ENCODE measurements around the gene CHD6. TPM values are rescaled to one million over a fixed set of nuclear protein-coding genes. Genes with fewer than 3 reads are reported as not detected.

The CHD6 gene
- total RNA-seq, 2 experiments from 2014 or later, result 114 to 126 TPM

- no peaks in the 10 kb centered on the region for H3K27me3 Mint-ChIP-seq
- H3K4me1 Mint-ChIP-seq (ENCODE audit: low read depth), result peaks cover 4% of the 10 kb centered on the region
- H3K36me3 Mint-ChIP-seq (ENCODE audit: low read depth), result peaks cover 14% of the 10 kb centered on the region
- Histone ChIP-seq H3K27ac (ENCODE audit: low read depth in 1 of 2, low read length in 2 of 2) (no peak overlapping the region), H3K4me1 (ENCODE audit: insufficient read depth, low read length) (no peaks in the 10 kb centered on the region), H3K4me3 (ENCODE audit: low read length) (no peak overlapping the region), H3K27me3 (ENCODE audit: control insufficient read depth in 1 of 2, insufficient read depth in 2 of 2, low read length in 2 of 2) (no peaks in the 10 kb centered on the region), H3K36me3 (ENCODE audit: insufficient read depth, low read length) (peaks cover 3% of the 10 kb centered on the region), H3K9me3 (ENCODE audit: control insufficient read depth in 1 of 2, insufficient read depth in 1 of 2, low read length in 2 of 2) (no peaks in the 10 kb centered on the region)
- H3K4me3 Mint-ChIP-seq, result no peak overlapping the region
- ChIA-PET POLR2A (no interaction called here), CTCF (no interaction called here)
- no peaks in the 10 kb centered on the region for H3K9me3 Mint-ChIP-seq
- peak overlapping the region; percentile 30 for H3K27ac Mint-ChIP-seq
- intact Hi-C loops (cut with DNase I, micrococcal nuclease), result no loop called here
- no peak for DNase-seq
- TF ChIP-seq CTCF (IDR thresholded peaks at IDR 0.05), result no peak
- ATAC-seq (ENCODE audit: poor library complexity), result no peak
Observed at GRCh38 chr20:41398408-41398807, 219.8 kb downstream of the CHD6 start.

GRCh38 chr20:41395667-41396664 is 222.2 kb downstream of the CHD6 start:
- Mint-ChIP-seq H3K27me3 (no peaks in the 10 kb centered on the region), H3K4me1 (ENCODE audit: low read depth) (no peaks in the 10 kb centered on the region), H3K27ac (no peak overlapping the region), H3K9me3 (no peaks in the 10 kb centered on the region), H3K4me3 (no peak overlapping the region), H3K36me3 (ENCODE audit: low read depth) (no peaks in the 10 kb centered on the region)
- no peak overlapping the region for H3K27ac ChIP-seq (ENCODE audit: low read depth in 1 of 2, low read length in 2 of 2)
- H3K9me3 ChIP-seq (ENCODE audit: control insufficient read depth in 1 of 2, insufficient read depth in 1 of 2, low read length in 2 of 2), result no peaks in the 10 kb centered on the region
- CTCF ChIA-PET, result no interaction called here
- ATAC-seq (ENCODE audit: poor library complexity) (no peak), DNase-seq (no peak)
- H3K36me3 ChIP-seq (ENCODE audit: insufficient read depth, low read length), result no peaks in the 10 kb centered on the region
- POLR2A ChIA-PET, result no interaction called here
- no peak for TF ChIP-seq CTCF (IDR thresholded peaks at IDR 0.05)
- H3K4me1 ChIP-seq (ENCODE audit: insufficient read depth, low read length), result no peaks in the 10 kb centered on the region
- H3K4me3 ChIP-seq (ENCODE audit: low read length), result no peak overlapping the region
- intact Hi-C loops (cut with DNase I, micrococcal nuclease), result no loop called here
- H3K27me3 ChIP-seq (ENCODE audit: control insufficient read depth in 1 of 2, insufficient read depth in 2 of 2, low read length in 2 of 2), result no peaks in the 10 kb centered on the region

- ChIA-PET CTCF (no interaction called here), POLR2A (no interaction called here)
- no peaks in the 10 kb centered on the region for H3K27me3 ChIP-seq (ENCODE audit: control insufficient read depth in 1 of 2, insufficient read depth in 2 of 2, low read length in 2 of 2)
- no peak overlapping the region for H3K4me3 ChIP-seq (ENCODE audit: low read length)
- H3K27ac ChIP-seq (ENCODE audit: low read depth in 1 of 2, low read length in 2 of 2), result no peak overlapping the region
- Mint-ChIP-seq H3K9me3 (no peaks in the 10 kb centered on the region), H3K4me3 (no peak overlapping the region), H3K27ac (no peak overlapping the region), H3K36me3 (ENCODE audit: low read depth) (no peaks in the 10 kb centered on the region), H3K27me3 (no peaks in the 10 kb centered on the region), H3K4me1 (ENCODE audit: low read depth) (no peaks in the 10 kb centered on the region)
- H3K36me3 ChIP-seq (ENCODE audit: insufficient read depth, low read length), result no peaks in the 10 kb centered on the region
- ATAC-seq (ENCODE audit: poor library complexity) (no peak), DNase-seq (no peak)
- intact Hi-C loops (cut with DNase I, micrococcal nuclease), result no loop called here
- no peaks in the 10 kb centered on the region for H3K4me1 ChIP-seq (ENCODE audit: insufficient read depth, low read length)
- no peak for TF ChIP-seq CTCF (IDR thresholded peaks at IDR 0.05)
- H3K9me3 ChIP-seq (ENCODE audit: control insufficient read depth in 1 of 2, insufficient read depth in 1 of 2, low read length in 2 of 2), result no peaks in the 10 kb centered on the region
Observed at GRCh38 chr20:41394931-41395666, 223.1 kb downstream of the CHD6 start.
